ENCODE results near the gene FLT1. TPM values are rescaled to one million over a fixed set of nuclear protein-coding genes. Genes with fewer than 3 reads are reported as not detected.

The FLT1 gene
- total RNA-seq, 1 experiment from 2014 or later: 0.25 TPM

GRCh38 chr13:28463481-28463880, 31.4 kb downstream of the FLT1 start:
- DNase-seq (ENCODE audit: low read depth, low spot score): no peak
- Histone ChIP-seq H3K9me2 (ENCODE audit: insufficient read depth) (no peaks in the 10 kb centered on the region), H4K20me1 (ENCODE audit: insufficient read depth) (no peaks in the 10 kb centered on the region), H3K4me2 (ENCODE audit: low read length) (no peak overlapping the region), H3K36me3 (ENCODE audit: control insufficient read depth in 1 of 2, insufficient read depth in 2 of 2, low read length in 2 of 2) (no peaks in the 10 kb centered on the region), H2AFZ (ENCODE audit: low read depth, low read length, poor library complexity, severe bottlenecking) (no peak overlapping the region), H3K4me1 (ENCODE audit: control insufficient read depth in 1 of 2, insufficient read depth in 2 of 2, low read length in 2 of 2) (peaks cover 0 to 8% of the 10 kb centered on the region in 2 experiments; a peak in 2 of 4 replicates), H3K4me3 (replicated peaks in 1 of 2; ENCODE audit: low read depth in 1 of 2, low read length in 2 of 2) (no peak overlapping the region), H3K9ac (ENCODE audit: low read length) (no peak overlapping the region), H3K79me2 (ENCODE audit: insufficient read depth, low read length) (no peaks in the 10 kb centered on the region), H3K9me3 (ENCODE audit: control insufficient read depth in 1 of 2, insufficient read depth in 1 of 2, low read depth in 1 of 2, low read length in 2 of 2) (no peaks in the 10 kb centered on the region), H3K27me3 (ENCODE audit: insufficient read depth, low read length) (0 out of 2 replicates have a peak, but pooled peaks cover 3% of the 10 kb centered on the region), H3K27ac (ENCODE audit: low read depth, low read length) (no peak overlapping the region)
- ATAC-seq: no peak
- TF ChIP-seq SP1 (IDR thresholded peaks at IDR 0.05; ENCODE audit: low read depth) (no peak), POLR2A (IDR thresholded peaks at IDR 0.05; ENCODE audit: borderline replicate concordance, extremely low read depth, insufficient read depth, insufficient read length) (no peak), YY1 (IDR thresholded peaks at IDR 0.05; ENCODE audit: extremely low read depth, insufficient replicate concordance, low read depth, low read length) (no peak), CTCF (IDR thresholded peaks at IDR 0.05 in 2 of 3, conservative IDR thresholded peaks at IDR 0.05 in 1 of 3; ENCODE audit: borderline replicate concordance in 1 of 3, insufficient read depth in 1 of 3, low read depth in 2 of 3, low read length in 2 of 3) (no peak), EGR1 (IDR thresholded peaks at IDR 0.05; ENCODE audit: low read depth) (no peak), ATF3 (IDR thresholded peaks at IDR 0.05) (no peak), FOSL1 (IDR thresholded peaks at IDR 0.05; ENCODE audit: low read depth) (no peak)
- CTCF ChIA-PET: no interaction called here
- POLR2A ChIA-PET: no interaction called here
- no TSS peak for BruUV-seq (replicated peaks)
- RAD21 ChIA-PET (ENCODE audit: low non-redundant PET in 1 of 2, low total read pairs in 2 of 2, uncharacterized antibody in 2 of 2, unreplicated experiment in 2 of 2): no interaction called here
- intact Hi-C loops (cut with micrococcal nuclease): no loop called here

GRCh38 chr13:28459911-28460310, 35.0 kb downstream of the FLT1 start:
- H3K4me2 ChIP-seq (ENCODE audit: low read length): no peak overlapping the region
- no peaks in the 10 kb centered on the region for H3K36me3 ChIP-seq (ENCODE audit: control insufficient read depth in 1 of 2, insufficient read depth in 2 of 2, low read length in 2 of 2)
- H4K20me1 ChIP-seq (ENCODE audit: insufficient read depth): no peaks in the 10 kb centered on the region
- no peak for DNase-seq (ENCODE audit: low read depth, low spot score)
- H3K27me3 ChIP-seq (ENCODE audit: insufficient read depth, low read length): 0 out of 2 replicates have a peak, but pooled peaks cover 3% of the 10 kb centered on the region
- no peaks in the 10 kb centered on the region for H3K9me2 ChIP-seq (ENCODE audit: insufficient read depth)
- TF ChIP-seq ATF3 (IDR thresholded peaks at IDR 0.05) (no peak), FOSL1 (IDR thresholded peaks at IDR 0.05; ENCODE audit: low read depth) (no peak), TCF7L2 (IDR thresholded peaks at IDR 0.05; ENCODE audit: borderline replicate concordance, extremely low read depth, insufficient read depth, insufficient read length) (no peak), MAX (IDR thresholded peaks at IDR 0.05) (no peak)
- BruUV-seq (replicated peaks): no TSS peak
- H3K9ac ChIP-seq (ENCODE audit: low read length): no peak overlapping the region
- RAD21 ChIA-PET (ENCODE audit: low non-redundant PET in 1 of 2, low total read pairs in 2 of 2, uncharacterized antibody in 2 of 2, unreplicated experiment in 2 of 2): interaction anchor here in 1 of 2 experiments (0.8 kb wide), 1 partner anchor 41 kb away, joined by 7 read pairs; no protein-coding TSS in a partner anchor
- CTCF ChIA-PET: no interaction called here
- H3K4me3 ChIP-seq (replicated peaks in 1 of 2; ENCODE audit: low read depth in 1 of 2, low read length in 2 of 2): no peak overlapping the region
- H3K4me1 ChIP-seq (ENCODE audit: control insufficient read depth in 1 of 2, insufficient read depth in 2 of 2, low read length in 2 of 2): no peaks in the 10 kb centered on the region
- H3K9me3 ChIP-seq (ENCODE audit: control insufficient read depth in 1 of 2, insufficient read depth in 1 of 2, low read depth in 1 of 2, low read length in 2 of 2): no peaks in the 10 kb centered on the region
- H3K27ac ChIP-seq (ENCODE audit: low read depth, low read length): no peak overlapping the region
- intact Hi-C loops (cut with micrococcal nuclease): no loop called here
- POLR2A ChIA-PET: interaction anchor here (0.6 kb wide), 1 partner anchor 183 kb away, joined by 3 read pairs; no protein-coding TSS in a partner anchor
- no peaks in the 10 kb centered on the region for H3K79me2 ChIP-seq (ENCODE audit: insufficient read depth, low read length)
- ATAC-seq: no peak
- H2AFZ ChIP-seq (ENCODE audit: low read depth, low read length, poor library complexity, severe bottlenecking): no peak overlapping the region
